ENCODE measurements around the gene MFAP4. TPM values are rescaled to one million over a fixed set of nuclear protein-coding genes. Genes with fewer than 3 reads are reported as not detected.
A peak's percentile ranks its signal among the peaks of the same experiment; 100 is the strongest.

MFAP4 gene
- total and polyA plus RNA-seq, 4 donors: 2.1 to 13.3 (median 5.7) TPM

DNA sequence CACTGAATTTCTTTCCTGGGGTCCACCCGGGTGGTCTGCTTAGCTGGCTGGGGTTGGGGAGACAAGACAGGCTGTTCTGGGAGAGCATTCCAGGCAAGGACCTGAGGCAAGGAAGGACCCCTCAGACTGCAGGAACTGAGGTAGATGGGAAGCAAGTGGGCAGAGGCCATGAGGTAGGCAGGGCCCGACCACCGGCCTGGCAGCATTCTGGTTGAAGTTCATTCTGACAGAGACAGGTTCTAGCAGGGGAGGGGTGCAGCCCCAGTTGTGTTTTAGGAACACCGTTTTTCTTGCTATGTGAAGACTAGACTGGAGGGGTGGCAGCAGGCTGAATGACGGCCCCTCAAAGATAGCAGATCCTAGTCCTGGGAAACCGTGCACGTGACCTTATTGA lies 41.9 kb downstream of the MFAP4 start:
- H3K9me3 ChIP-seq (ENCODE audit: control insufficient read depth in 4 of 4, low read length in 3 of 4): no peaks in the 10 kb centered on the region
- H3K27me3 ChIP-seq (ENCODE audit: control insufficient read depth in 4 of 4, insufficient read depth in 4 of 4, low read length in 3 of 4): no peaks in the 10 kb centered on the region
- H3K4me1 ChIP-seq (ENCODE audit: control insufficient read depth in 4 of 4, insufficient read depth in 4 of 4, low read length in 3 of 4): peaks cover 31 to 73% (median 52%) of the 10 kb centered on the region in 4 donors
- TF ChIP-seq HNF4G (IDR thresholded peaks at IDR 0.05): no peak
- TF ChIP-seq, protein P1, sequence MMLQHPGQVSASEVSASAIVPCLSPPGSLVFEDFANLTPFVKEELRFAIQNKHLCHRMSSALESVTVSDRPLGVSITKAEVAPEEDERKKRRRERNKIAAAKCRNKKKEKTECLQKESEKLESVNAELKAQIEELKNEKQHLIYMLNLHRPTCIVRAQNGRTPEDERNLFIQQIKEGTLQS (IDR thresholded peaks at IDR 0.05): no peak
- no peak for TF ChIP-seq JUND (IDR thresholded peaks at IDR 0.05)
- TF ChIP-seq, protein P2, sequence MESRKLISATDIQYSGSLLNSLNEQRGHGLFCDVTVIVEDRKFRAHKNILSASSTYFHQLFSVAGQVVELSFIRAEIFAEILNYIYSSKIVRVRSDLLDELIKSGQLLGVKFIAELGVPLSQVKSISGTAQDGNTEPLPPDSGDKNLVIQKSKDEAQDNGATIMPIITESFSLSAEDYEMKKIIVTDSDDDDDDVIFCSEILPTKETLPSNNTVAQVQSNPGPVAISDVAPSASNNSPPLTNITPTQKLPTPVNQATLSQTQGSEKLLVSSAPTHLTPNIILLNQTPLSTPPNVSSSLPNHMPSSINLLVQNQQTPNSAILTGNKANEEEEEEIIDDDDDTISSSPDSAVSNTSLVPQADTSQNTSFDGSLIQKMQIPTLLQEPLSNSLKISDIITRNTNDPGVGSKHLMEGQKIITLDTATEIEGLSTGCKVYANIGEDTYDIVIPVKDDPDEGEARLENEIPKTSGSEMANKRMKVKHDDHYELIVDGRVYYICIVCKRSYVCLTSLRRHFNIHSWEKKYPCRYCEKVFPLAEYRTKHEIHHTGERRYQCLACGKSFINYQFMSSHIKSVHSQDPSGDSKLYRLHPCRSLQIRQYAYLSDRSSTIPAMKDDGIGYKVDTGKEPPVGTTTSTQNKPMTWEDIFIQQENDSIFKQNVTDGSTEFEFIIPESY (IDR thresholded peaks at IDR 0.05): no peak
- TF ChIP-seq GABPA (IDR thresholded peaks at IDR 0.05 in 1 of 2, conservative IDR thresholded peaks at IDR 0.05 in 1 of 2): no peak
- TF ChIP-seq, protein P3, sequence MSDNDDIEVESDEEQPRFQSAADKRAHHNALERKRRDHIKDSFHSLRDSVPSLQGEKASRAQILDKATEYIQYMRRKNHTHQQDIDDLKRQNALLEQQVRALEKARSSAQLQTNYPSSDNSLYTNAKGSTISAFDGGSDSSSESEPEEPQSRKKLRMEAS (IDR thresholded peaks at IDR 0.05): no peak
- TF ChIP-seq EGR1 (IDR thresholded peaks at IDR 0.05; ENCODE audit: low read depth in 2 of 2): no peak
- no peak for TF ChIP-seq FOXA1 (IDR thresholded peaks at IDR 0.05)
- TF ChIP-seq YY1 (IDR thresholded peaks at IDR 0.05): no peak
- TF ChIP-seq, protein P4, sequence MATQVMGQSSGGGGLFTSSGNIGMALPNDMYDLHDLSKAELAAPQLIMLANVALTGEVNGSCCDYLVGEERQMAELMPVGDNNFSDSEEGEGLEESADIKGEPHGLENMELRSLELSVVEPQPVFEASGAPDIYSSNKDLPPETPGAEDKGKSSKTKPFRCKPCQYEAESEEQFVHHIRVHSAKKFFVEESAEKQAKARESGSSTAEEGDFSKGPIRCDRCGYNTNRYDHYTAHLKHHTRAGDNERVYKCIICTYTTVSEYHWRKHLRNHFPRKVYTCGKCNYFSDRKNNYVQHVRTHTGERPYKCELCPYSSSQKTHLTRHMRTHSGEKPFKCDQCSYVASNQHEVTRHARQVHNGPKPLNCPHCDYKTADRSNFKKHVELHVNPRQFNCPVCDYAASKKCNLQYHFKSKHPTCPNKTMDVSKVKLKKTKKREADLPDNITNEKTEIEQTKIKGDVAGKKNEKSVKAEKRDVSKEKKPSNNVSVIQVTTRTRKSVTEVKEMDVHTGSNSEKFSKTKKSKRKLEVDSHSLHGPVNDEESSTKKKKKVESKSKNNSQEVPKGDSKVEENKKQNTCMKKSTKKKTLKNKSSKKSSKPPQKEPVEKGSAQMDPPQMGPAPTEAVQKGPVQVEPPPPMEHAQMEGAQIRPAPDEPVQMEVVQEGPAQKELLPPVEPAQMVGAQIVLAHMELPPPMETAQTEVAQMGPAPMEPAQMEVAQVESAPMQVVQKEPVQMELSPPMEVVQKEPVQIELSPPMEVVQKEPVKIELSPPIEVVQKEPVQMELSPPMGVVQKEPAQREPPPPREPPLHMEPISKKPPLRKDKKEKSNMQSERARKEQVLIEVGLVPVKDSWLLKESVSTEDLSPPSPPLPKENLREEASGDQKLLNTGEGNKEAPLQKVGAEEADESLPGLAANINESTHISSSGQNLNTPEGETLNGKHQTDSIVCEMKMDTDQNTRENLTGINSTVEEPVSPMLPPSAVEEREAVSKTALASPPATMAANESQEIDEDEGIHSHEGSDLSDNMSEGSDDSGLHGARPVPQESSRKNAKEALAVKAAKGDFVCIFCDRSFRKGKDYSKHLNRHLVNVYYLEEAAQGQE (IDR thresholded peaks at IDR 0.05): no peak
- TF ChIP-seq RAD21 (IDR thresholded peaks at IDR 0.05): no peak
- no peak for TF ChIP-seq SP1 (IDR thresholded peaks at IDR 0.05)
- TF ChIP-seq, protein P5, sequence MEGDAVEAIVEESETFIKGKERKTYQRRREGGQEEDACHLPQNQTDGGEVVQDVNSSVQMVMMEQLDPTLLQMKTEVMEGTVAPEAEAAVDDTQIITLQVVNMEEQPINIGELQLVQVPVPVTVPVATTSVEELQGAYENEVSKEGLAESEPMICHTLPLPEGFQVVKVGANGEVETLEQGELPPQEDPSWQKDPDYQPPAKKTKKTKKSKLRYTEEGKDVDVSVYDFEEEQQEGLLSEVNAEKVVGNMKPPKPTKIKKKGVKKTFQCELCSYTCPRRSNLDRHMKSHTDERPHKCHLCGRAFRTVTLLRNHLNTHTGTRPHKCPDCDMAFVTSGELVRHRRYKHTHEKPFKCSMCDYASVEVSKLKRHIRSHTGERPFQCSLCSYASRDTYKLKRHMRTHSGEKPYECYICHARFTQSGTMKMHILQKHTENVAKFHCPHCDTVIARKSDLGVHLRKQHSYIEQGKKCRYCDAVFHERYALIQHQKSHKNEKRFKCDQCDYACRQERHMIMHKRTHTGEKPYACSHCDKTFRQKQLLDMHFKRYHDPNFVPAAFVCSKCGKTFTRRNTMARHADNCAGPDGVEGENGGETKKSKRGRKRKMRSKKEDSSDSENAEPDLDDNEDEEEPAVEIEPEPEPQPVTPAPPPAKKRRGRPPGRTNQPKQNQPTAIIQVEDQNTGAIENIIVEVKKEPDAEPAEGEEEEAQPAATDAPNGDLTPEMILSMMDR (IDR thresholded peaks at IDR 0.05; ENCODE audit: low read depth, low read length, missing input control): no peak
- no peak for TF ChIP-seq FOXA2 (IDR thresholded peaks at IDR 0.05)
- no peaks in the 10 kb centered on the region for H3K36me3 ChIP-seq (ENCODE audit: control insufficient read depth in 4 of 4, insufficient read depth in 3 of 4, low read depth in 1 of 4, low read length in 3 of 4)
- no peak overlapping the region for H3K4me3 ChIP-seq (ENCODE audit: low read depth in 1 of 3, low read length in 3 of 3)
- 46% methylated on average over 7 of the region's 7 CpGs for WGBS
- DNase-seq (ENCODE audit: low spot score): no peak
- no peak overlapping the region for H3K9ac ChIP-seq (ENCODE audit: low read depth in 1 of 2, low read length in 2 of 2)
- peak overlapping the region; percentile 44 to 68 for H3K27ac ChIP-seq (ENCODE audit: low read depth in 1 of 2, low read length in 2 of 2)

DNA sequence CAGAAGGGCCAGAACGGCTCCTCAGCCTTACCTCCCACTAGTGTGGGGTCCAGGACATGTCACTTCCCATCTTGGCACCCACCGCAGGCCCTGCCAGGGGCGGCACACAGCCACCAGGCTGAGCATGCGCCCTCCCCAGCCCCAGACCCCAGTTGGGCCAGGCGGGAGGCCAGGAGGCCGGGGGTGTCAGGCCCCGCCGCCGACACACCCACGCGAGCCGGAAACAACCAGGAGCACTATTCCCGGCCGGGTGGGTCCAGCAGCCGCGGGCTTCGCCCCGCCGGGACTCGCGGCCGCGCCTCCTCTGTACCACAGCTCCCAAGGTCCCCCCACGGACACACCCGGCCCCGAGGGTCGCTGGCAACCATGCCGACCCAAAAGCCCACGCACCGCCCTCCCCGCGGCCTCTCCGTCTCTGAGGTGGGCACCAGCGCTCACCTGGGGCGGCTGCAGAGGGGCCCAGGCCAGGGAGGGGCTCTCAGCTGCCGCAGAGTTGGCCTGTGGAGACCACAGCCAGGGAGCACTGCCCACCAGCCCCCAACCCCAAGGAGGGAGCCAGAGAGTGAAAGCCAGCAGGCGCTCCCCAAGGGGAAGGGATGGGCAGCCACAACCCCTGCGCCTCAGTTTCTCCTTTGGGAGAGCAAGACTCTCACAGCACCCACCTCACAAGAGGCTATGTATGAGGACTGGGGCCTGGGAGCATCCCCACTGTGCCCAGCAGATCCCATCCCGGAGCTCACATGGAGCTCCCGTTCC lies 42.5 kb downstream of the MFAP4 start:
- peaks cover 31 to 78% (median 56%) of the 10 kb centered on the region in 4 donors for H3K4me1 ChIP-seq (ENCODE audit: control insufficient read depth in 4 of 4, insufficient read depth in 4 of 4, low read length in 3 of 4)
- H3K27ac ChIP-seq (ENCODE audit: low read depth in 1 of 2, low read length in 2 of 2): peak overlapping the region; percentile 44 to 70
- no peak for DNase-seq (ENCODE audit: low spot score)
- no peak for TF ChIP-seq RXRA (IDR thresholded peaks at IDR 0.05)
- TF ChIP-seq, protein P1 (IDR thresholded peaks at IDR 0.05): no peak
- no peak for TF ChIP-seq YY1 (IDR thresholded peaks at IDR 0.05)
- TF ChIP-seq FOXA2 (IDR thresholded peaks at IDR 0.05): no peak
- no peak for TF ChIP-seq GABPA (IDR thresholded peaks at IDR 0.05 in 1 of 2, conservative IDR thresholded peaks at IDR 0.05 in 1 of 2)
- TF ChIP-seq EGR1 (IDR thresholded peaks at IDR 0.05; ENCODE audit: low read depth in 2 of 2): no peak
- TF ChIP-seq HNF4G (IDR thresholded peaks at IDR 0.05): no peak
- no peak for TF ChIP-seq HNF4A (conservative IDR thresholded peaks at IDR 0.05)
- no peak for TF ChIP-seq TAF1 (conservative IDR thresholded peaks at IDR 0.05)
- H3K27me3 ChIP-seq (ENCODE audit: control insufficient read depth in 4 of 4, insufficient read depth in 4 of 4, low read length in 3 of 4): no peaks in the 10 kb centered on the region
- 81% methylated on average over 40 of the region's 40 CpGs for WGBS
- H3K9me3 ChIP-seq (ENCODE audit: control insufficient read depth in 4 of 4, low read length in 3 of 4): no peaks in the 10 kb centered on the region
- no peaks in the 10 kb centered on the region for H3K36me3 ChIP-seq (ENCODE audit: control insufficient read depth in 4 of 4, insufficient read depth in 3 of 4, low read depth in 1 of 4, low read length in 3 of 4)
- H3K9ac ChIP-seq (ENCODE audit: low read depth in 1 of 2, low read length in 2 of 2): no peak overlapping the region
- H3K4me3 ChIP-seq (ENCODE audit: low read depth in 1 of 3, low read length in 3 of 3): no peak overlapping the region

Measured in liver (tissue), 9 donors.